Naive thymus-derived CD8-positive, alpha-beta T cell (primary cell): ENCODE measurements around the gene NBEAL1. TPM values are rescaled to one million over a fixed set of nuclear protein-coding genes. Genes with fewer than 3 reads are reported as not detected.
A peak's percentile ranks its signal among the peaks of the same experiment; 100 is the strongest.
"Not testable (repeated sequence)": the region's sequence is repeated elsewhere in the genome, so short reads cannot be mapped to it uniquely, and the experiment has no call there.

ENCODE experiments used
- ATAC-seq, 2 donors: fragments of 150-1000 bp; cut with Tn5 transposase in 1 of 2; sonication (Bioruptor Pico), chemical (Tn5 transposase) in 1 of 2; 1 replicate in 1 of 2; 2 replicates in 1 of 2; pipeline ENCODE4 v1.10.0; 2021; ENCODE audit warnings: mild to moderate bottlenecking in 2 of 2, moderate library complexity in 2 of 2
- POLR2A ChIA-PET: fragments of 350-600 bp; sonication (Branson Sonifier 250); formaldehyde crosslinking; loops from one replicate; lab custom pipeline; 2021; ENCODE audit warnings: antibody characterized with exemption; lab: Charles Lee
- DNase-seq, 10 donors: peaks; one replicate each; pipeline versions ENCODE4 v3.0.0 to v3.0.0-alpha.2; 2020 to 2022
- H3K27ac Mint-ChIP-seq, 10 donors: one replicate each; pipeline ENCODE4 v1.8.0; 2020 to 2022; ENCODE audit warnings: mild to moderate bottlenecking in 10 of 10, mixed read lengths in 10 of 10, moderate library complexity in 4 of 10, inconsistent platforms in 1 of 10
- H3K27me3 Mint-ChIP-seq, 5 donors: one replicate each; pipeline ENCODE4 v1.8.0; 2021 to 2022; ENCODE audit warnings: mixed read lengths in 5 of 5
- H3K36me3 Mint-ChIP-seq, 3 donors: one replicate each; pipeline ENCODE4 v1.8.0; 2020 to 2022; ENCODE audit warnings: mixed read lengths in 3 of 3, mild to moderate bottlenecking in 2 of 3, inconsistent platforms in 1 of 3
- H3K4me1 Mint-ChIP-seq, 4 donors: one replicate each; pipeline ENCODE4 v1.8.0; 2021 to 2022; ENCODE audit warnings: mixed read lengths in 4 of 4
- H3K4me3 Mint-ChIP-seq, 10 donors: one replicate each; pipeline ENCODE4 v1.8.0; 2020 to 2022; ENCODE audit warnings: mild to moderate bottlenecking in 10 of 10, mixed read lengths in 10 of 10, moderate library complexity in 6 of 10, inconsistent platforms in 1 of 10
- H3K9me3 Mint-ChIP-seq, 9 donors: one replicate each; pipeline ENCODE4 v1.8.0; 2020 to 2022; ENCODE audit warnings: mixed read lengths in 9 of 9, mild to moderate bottlenecking in 3 of 9, inconsistent platforms in 1 of 9, moderate library complexity in 1 of 9
- polyA plus RNA-seq, 3 donors: library from polyadenylated mRNA; unstranded; fragments of 300-500 nt; fragmentation: Illumina TruSeq; gene quantifications; one replicate each; pipeline ENCODE4 v1.2.3, GENCODE V29; 2021
- total RNA-seq, 8 experiments: library from RNA in 2 of 8; stranded (reverse) in 2 of 8; gene quantifications; one replicate each; pipeline ENCODE4 v1.2.3 and lab custom pipeline; 2021 to 2026

NBEAL1 gene
- total and polyA plus RNA-seq, 5 experiments from 2014 or later = 7.5 to 18.4 (median 8.6) TPM

- POLR2A ChIA-PET = no interaction called here
- ATAC-seq (no peak), DNase-seq (no peak)
- Mint-ChIP-seq H3K27me3 (no peaks in the 10 kb centered on the region), H3K27ac (no peak overlapping the region), H3K9me3 (no peaks in the 10 kb centered on the region), H3K36me3 (peaks cover 9 to 48% (median 37%) of the 10 kb centered on the region in 3 donors), H3K4me3 (no peak overlapping the region), H3K4me1 (no peaks in the 10 kb centered on the region)
These were observed 28.6 kb downstream of the NBEAL1 start for GRCh38 chr2:203043226-203043625.

GRCh38 chr2:203045867-203046266, 31.2 kb downstream of the NBEAL1 start:
- Mint-ChIP-seq H3K9me3 (no peaks in the 10 kb centered on the region), H3K4me1 (no peaks in the 10 kb centered on the region), H3K4me3 (no peak overlapping the region), H3K27ac (no peak overlapping the region), H3K36me3 (peaks cover 9 to 47% (median 28%) of the 10 kb centered on the region in 3 donors), H3K27me3 (no peaks in the 10 kb centered on the region)
- POLR2A ChIA-PET = no interaction called here
- no peak for ATAC-seq
- no peak for DNase-seq

- no peak for DNase-seq
- Mint-ChIP-seq H3K27me3 (no peaks in the 10 kb centered on the region), H3K27ac (no peak overlapping the region), H3K4me3 (no peak overlapping the region), H3K36me3 (peaks cover 0 to 46% (median 24%) of the 10 kb centered on the region in 3 donors), H3K4me1 (no peaks in the 10 kb centered on the region), H3K9me3 (no peaks in the 10 kb centered on the region)
- ATAC-seq = no peak
- POLR2A ChIA-PET = no interaction called here
These were observed 37.9 kb downstream of the NBEAL1 start for GRCh38 chr2:203052539-203052938.

GRCh38 chr2:203059567-203060240, 45.0 kb downstream of the NBEAL1 start:
- peaks cover 13 to 58% (median 34%) of the 10 kb centered on the region in 3 donors for H3K36me3 Mint-ChIP-seq
- DNase-seq = no peak
- no peak overlapping the region for H3K27ac Mint-ChIP-seq
- ATAC-seq = no peak
- H3K4me3 Mint-ChIP-seq = no peak overlapping the region
- H3K4me1 Mint-ChIP-seq = no peaks in the 10 kb centered on the region
- no peaks in the 10 kb centered on the region for H3K9me3 Mint-ChIP-seq
- POLR2A ChIA-PET = no interaction called here
- H3K27me3 Mint-ChIP-seq = no peaks in the 10 kb centered on the region

- Mint-ChIP-seq H3K27me3 (no peaks in the 10 kb centered on the region), H3K27ac (no peak overlapping the region), H3K36me3 (peaks cover 13 to 55% (median 34%) of the 10 kb centered on the region in 3 donors), H3K9me3 (peaks cover 0 to 6% (median 0%) of the 10 kb centered on the region in 9 donors), H3K4me3 (no peak overlapping the region), H3K4me1 (no peaks in the 10 kb centered on the region)
- POLR2A ChIA-PET = no interaction called here
- no peak for ATAC-seq
- DNase-seq = no peak
These were observed 46.7 kb downstream of the NBEAL1 start for GRCh38 chr2:203061346-203061745.

- Mint-ChIP-seq H3K9me3 (peaks cover 0 to 8% (median 0%) of the 10 kb centered on the region in 9 donors), H3K4me1 (no peaks in the 10 kb centered on the region), H3K27ac (no peak overlapping the region), H3K4me3 (no peak overlapping the region), H3K27me3 (no peaks in the 10 kb centered on the region), H3K36me3 (peaks cover 13 to 53% (median 34%) of the 10 kb centered on the region in 3 donors)
- POLR2A ChIA-PET = no interaction called here
- ATAC-seq = no peak
- no peak for DNase-seq
These were observed 47.5 kb downstream of the NBEAL1 start for GRCh38 chr2:203062126-203062525.

GRCh38 chr2:203066519-203067091, 51.9 kb downstream of the NBEAL1 start:
- peaks cover 11 to 40% (median 37%) of the 10 kb centered on the region in 3 donors for H3K36me3 Mint-ChIP-seq
- H3K27ac Mint-ChIP-seq, DNase-seq, H3K27me3 Mint-ChIP-seq, POLR2A ChIA-PET, H3K4me1 Mint-ChIP-seq, H3K4me3 Mint-ChIP-seq, H3K9me3 Mint-ChIP-seq, ATAC-seq: not testable (repeated sequence)

- Mint-ChIP-seq H3K36me3 (peaks cover 24 to 44% (median 28%) of the 10 kb centered on the region in 3 donors), H3K9me3 (peaks cover 0 to 22% (median 3%) of the 10 kb centered on the region in 9 donors), H3K27ac (no peak overlapping the region), H3K27me3 (no peaks in the 10 kb centered on the region), H3K4me3 (no peak overlapping the region), H3K4me1 (no peaks in the 10 kb centered on the region)
- ATAC-seq (no peak), DNase-seq (no peak)
- POLR2A ChIA-PET = no interaction called here
These were observed 56.0 kb downstream of the NBEAL1 start for GRCh38 chr2:203070701-203071100.

- no peak overlapping the region for H3K4me3 Mint-ChIP-seq
- POLR2A ChIA-PET = no interaction called here
- H3K4me1 Mint-ChIP-seq = no peaks in the 10 kb centered on the region
- ATAC-seq = no peak
- H3K9me3 Mint-ChIP-seq = peaks cover 0 to 18% (median 3%) of the 10 kb centered on the region in 9 donors
- no peaks in the 10 kb centered on the region for H3K27me3 Mint-ChIP-seq
- H3K36me3 Mint-ChIP-seq = peaks cover 24 to 42% (median 30%) of the 10 kb centered on the region in 3 donors
- no peak overlapping the region for H3K27ac Mint-ChIP-seq
- DNase-seq = no peak
These were observed 56.5 kb downstream of the NBEAL1 start for GRCh38 chr2:203071148-203071547.

- no peak overlapping the region for H3K27ac Mint-ChIP-seq
- H3K36me3 Mint-ChIP-seq = peaks cover 24 to 42% (median 30%) of the 10 kb centered on the region in 3 donors
- H3K4me3 Mint-ChIP-seq = no peak overlapping the region
- DNase-seq (no peak), ATAC-seq (no peak)
- H3K27me3 Mint-ChIP-seq = no peaks in the 10 kb centered on the region
- POLR2A ChIA-PET = no interaction called here
- H3K4me1 Mint-ChIP-seq = no peaks in the 10 kb centered on the region
- peaks cover 0 to 14% (median 3%) of the 10 kb centered on the region in 9 donors for H3K9me3 Mint-ChIP-seq
These were observed 57.7 kb downstream of the NBEAL1 start for GRCh38 chr2:203072371-203072770.

GRCh38 chr2:203077451-203077850, 62.8 kb downstream of the NBEAL1 start:
- ATAC-seq = no peak
- H3K27ac Mint-ChIP-seq = no peak overlapping the region
- peaks cover 0 to 9% (median 2%) of the 10 kb centered on the region in 9 donors for H3K9me3 Mint-ChIP-seq
- no peaks in the 10 kb centered on the region for H3K4me1 Mint-ChIP-seq
- H3K4me3 Mint-ChIP-seq = no peak overlapping the region
- no peak for DNase-seq
- peaks cover 15 to 25% (median 18%) of the 10 kb centered on the region in 3 donors for H3K36me3 Mint-ChIP-seq
- POLR2A ChIA-PET = no interaction called here
- no peaks in the 10 kb centered on the region for H3K27me3 Mint-ChIP-seq

- Mint-ChIP-seq H3K27ac (no peak overlapping the region), H3K36me3 (peaks cover 0 to 43% (median 22%) of the 10 kb centered on the region in 3 donors), H3K4me1 (no peaks in the 10 kb centered on the region), H3K9me3 (no peaks in the 10 kb centered on the region), H3K4me3 (no peak overlapping the region), H3K27me3 (no peaks in the 10 kb centered on the region)
- ATAC-seq (no peak), DNase-seq (no peak)
- POLR2A ChIA-PET = no interaction called here
These were observed 65.9 kb downstream of the NBEAL1 start for GRCh38 chr2:203080447-203081045.

- no peaks in the 10 kb centered on the region for H3K27me3 Mint-ChIP-seq
- POLR2A ChIA-PET = no interaction called here
- H3K9me3 Mint-ChIP-seq = no peaks in the 10 kb centered on the region
- H3K4me1 Mint-ChIP-seq = no peaks in the 10 kb centered on the region
- H3K4me3 Mint-ChIP-seq = no peak overlapping the region
- ATAC-seq = no peak
- DNase-seq = no peak
- H3K36me3 Mint-ChIP-seq = peaks cover 0 to 56% (median 31%) of the 10 kb centered on the region in 3 donors
- peak overlapping the region in 2 of 10 donors; percentile 6 to 31 for H3K27ac Mint-ChIP-seq
These were observed 68.7 kb downstream of the NBEAL1 start for GRCh38 chr2:203083328-203083727.
